ENCODE data around the gene TFAP2B. TPM values are rescaled to one million over a fixed set of nuclear protein-coding genes. Genes with fewer than 3 reads are reported as not detected.

The TFAP2B gene
- total RNA-seq, 1 donor from 2014 or later: not detected

GRCh38 chr6:50820869-50821264 lies 2.2 kb downstream of the TFAP2B start:
- Histone ChIP-seq H3K27ac (no peak overlapping the region), H3K4me3 (no peak overlapping the region), H3K27me3 (peaks cover 13% of the 10 kb centered on the region), H3K4me1 (peaks cover 0 to 5% of the 10 kb centered on the region in 2 donors), H3K9me3 (no peaks in the 10 kb centered on the region), H3K36me3 (no peaks in the 10 kb centered on the region)
- TF ChIP-seq CTCF (IDR thresholded peaks at IDR 0.05): no peak
- intact Hi-C loops (cut with DNase I): no loop called here
- no peak for DNase-seq (ENCODE audit: low spot score in 2 of 2)

GRCh38 chr6:50821441-50822077 lies 2.9 kb downstream of the TFAP2B start:
- Histone ChIP-seq H3K9me3 (no peaks in the 10 kb centered on the region), H3K36me3 (no peaks in the 10 kb centered on the region), H3K4me3 (no peak overlapping the region), H3K27me3 (peaks cover 13% of the 10 kb centered on the region), H3K4me1 (peaks cover 0 to 5% of the 10 kb centered on the region in 2 donors), H3K27ac (no peak overlapping the region)
- DNase-seq (ENCODE audit: low spot score in 2 of 2): no peak
- intact Hi-C loops (cut with DNase I): no loop called here
- no peak for TF ChIP-seq CTCF (IDR thresholded peaks at IDR 0.05)

GRCh38 chr6:50822078-50822476 lies 3.4 kb downstream of the TFAP2B start:
- intact Hi-C loops (cut with DNase I): no loop called here
- no peak for DNase-seq (ENCODE audit: low spot score in 2 of 2)
- H3K4me1 ChIP-seq: peaks cover 0 to 5% of the 10 kb centered on the region in 2 donors
- no peak overlapping the region for H3K27ac ChIP-seq
- no peaks in the 10 kb centered on the region for H3K36me3 ChIP-seq
- no peak overlapping the region for H3K4me3 ChIP-seq
- H3K27me3 ChIP-seq: peaks cover 13% of the 10 kb centered on the region
- no peaks in the 10 kb centered on the region for H3K9me3 ChIP-seq
- no peak for TF ChIP-seq CTCF (IDR thresholded peaks at IDR 0.05)

GRCh38 chr6:50823094-50823920 lies 4.6 kb downstream of the TFAP2B start:
- Histone ChIP-seq H3K4me1 (peaks cover 0 to 5% of the 10 kb centered on the region in 2 donors), H3K27ac (no peak overlapping the region), H3K27me3 (peaks cover 13% of the 10 kb centered on the region), H3K4me3 (no peak overlapping the region), H3K9me3 (no peaks in the 10 kb centered on the region), H3K36me3 (no peaks in the 10 kb centered on the region)
- no peak for TF ChIP-seq CTCF (IDR thresholded peaks at IDR 0.05)
- no peak for DNase-seq (ENCODE audit: low spot score in 2 of 2)
- intact Hi-C loops (cut with DNase I): no loop called here

GRCh38 chr6:50824552-50824951 lies 5.9 kb downstream of the TFAP2B start:
- Histone ChIP-seq H3K27me3 (peaks cover 9% of the 10 kb centered on the region), H3K27ac (no peak overlapping the region), H3K9me3 (no peaks in the 10 kb centered on the region), H3K36me3 (no peaks in the 10 kb centered on the region), H3K4me1 (peaks cover 0 to 5% of the 10 kb centered on the region in 2 donors), H3K4me3 (no peak overlapping the region)
- intact Hi-C loops (cut with DNase I): no loop called here
- no peak for TF ChIP-seq CTCF (IDR thresholded peaks at IDR 0.05)
- no peak for DNase-seq (ENCODE audit: low spot score in 2 of 2)

All from ascending aorta (tissue), 2 donors.